Sigmoid colon (tissue), 3 donors: ENCODE results near the gene FBXL17.

ENCODE experiments used
- POLR2A ChIP-seq, 2 donors: fragments of 450-650 bp; IDR thresholded peaks; one replicate each; pipeline ENCODE4 v1.6.1; 2016; ENCODE audit warnings: antibody characterized with exemption in 2 of 2, mild to moderate bottlenecking in 2 of 2, moderate library complexity in 2 of 2
- TF ChIP-seq, protein P1 (sequence below), 4 experiments: fragments of 450-650 bp in 3 of 4; fragments of 200-600 bp in 1 of 4; IDR thresholded peaks; one replicate each; pipeline ENCODE4 v1.5.1; 2016 to 2019; ENCODE audit warnings: antibody characterized with exemption in 4 of 4, mild to moderate bottlenecking in 3 of 4, moderate library complexity in 2 of 4

DNA sequence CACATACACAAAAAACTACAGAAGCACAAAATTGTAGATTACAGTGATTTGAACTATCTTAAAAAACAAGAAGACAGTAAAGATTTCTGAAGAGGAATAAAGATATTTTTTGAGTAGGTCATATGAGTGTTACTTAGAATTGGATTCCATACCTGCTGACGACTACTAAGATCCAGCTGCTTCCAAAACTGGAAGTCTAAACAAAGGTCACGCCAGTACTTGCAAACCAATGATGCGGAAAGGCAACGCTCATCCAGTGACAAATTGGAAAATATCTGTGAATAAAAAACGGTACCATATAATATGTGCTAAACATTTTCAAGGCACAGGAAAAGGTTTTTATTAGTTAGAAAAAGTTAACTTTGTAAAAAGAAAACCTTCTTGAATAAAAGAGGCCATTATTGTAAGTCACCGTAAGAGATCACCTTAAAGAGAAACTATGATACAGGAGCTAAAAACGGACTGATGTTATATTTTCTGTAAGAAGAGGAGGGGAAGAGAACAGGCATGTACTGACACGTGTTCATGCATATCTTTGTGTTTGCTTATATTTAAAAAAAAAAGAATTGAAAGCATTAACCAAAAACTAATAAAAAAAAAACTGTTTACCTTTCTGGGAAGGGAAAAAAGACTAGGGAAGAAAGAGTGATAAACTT, 14.1 kb downstream of the FBXL17 start:
- TF ChIP-seq, protein P1, sequence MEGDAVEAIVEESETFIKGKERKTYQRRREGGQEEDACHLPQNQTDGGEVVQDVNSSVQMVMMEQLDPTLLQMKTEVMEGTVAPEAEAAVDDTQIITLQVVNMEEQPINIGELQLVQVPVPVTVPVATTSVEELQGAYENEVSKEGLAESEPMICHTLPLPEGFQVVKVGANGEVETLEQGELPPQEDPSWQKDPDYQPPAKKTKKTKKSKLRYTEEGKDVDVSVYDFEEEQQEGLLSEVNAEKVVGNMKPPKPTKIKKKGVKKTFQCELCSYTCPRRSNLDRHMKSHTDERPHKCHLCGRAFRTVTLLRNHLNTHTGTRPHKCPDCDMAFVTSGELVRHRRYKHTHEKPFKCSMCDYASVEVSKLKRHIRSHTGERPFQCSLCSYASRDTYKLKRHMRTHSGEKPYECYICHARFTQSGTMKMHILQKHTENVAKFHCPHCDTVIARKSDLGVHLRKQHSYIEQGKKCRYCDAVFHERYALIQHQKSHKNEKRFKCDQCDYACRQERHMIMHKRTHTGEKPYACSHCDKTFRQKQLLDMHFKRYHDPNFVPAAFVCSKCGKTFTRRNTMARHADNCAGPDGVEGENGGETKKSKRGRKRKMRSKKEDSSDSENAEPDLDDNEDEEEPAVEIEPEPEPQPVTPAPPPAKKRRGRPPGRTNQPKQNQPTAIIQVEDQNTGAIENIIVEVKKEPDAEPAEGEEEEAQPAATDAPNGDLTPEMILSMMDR (IDR thresholded peaks at IDR 0.05) = no peak
- no peak for TF ChIP-seq POLR2A (IDR thresholded peaks at IDR 0.05)
